Body of pancreas (tissue), 4 donors: ENCODE data around the gene CCDC28A. TPM values are rescaled to one million over a fixed set of nuclear protein-coding genes. Genes with fewer than 3 reads are reported as not detected.
A peak's percentile ranks its signal among the peaks of the same experiment; 100 is the strongest.

Experiments
- ATAC-seq: fragments of 150-250 bp; one replicate; pipeline ENCODE4 v1.9.1; 2016
- DNase-seq, 4 donors: peaks; one replicate each; pipeline ENCODE4 v3.0.0-alpha.2; 2019
- H3K27ac ChIP-seq, 4 donors: fragments of 200-600 bp; sonication (generic); 1 replicate in 3 of 4; 2 replicates in 1 of 4; pipeline versions ENCODE4 v1.5.1 to v1.6.1; 2016 to 2019; ENCODE audit warnings: mild to moderate bottlenecking in 1 of 4, mixed read lengths in 1 of 4, moderate library complexity in 1 of 4
- H3K27me3 ChIP-seq, 2 donors: fragments of 200-600 bp; sonication (generic); one replicate each; pipeline ENCODE4 v1.6.0; 2016; ENCODE audit warnings: mild to moderate bottlenecking in 1 of 2
- H3K36me3 ChIP-seq, 2 donors: fragments of 200-600 bp; sonication (generic); replicated peaks in 1 of 2; 2 replicates each; pipeline ENCODE4 v1.5.1; 2016; ENCODE audit warnings: low read depth in 2 of 2; ENCODE audit not compliant: insufficient read depth in 1 of 2
- H3K4me1 ChIP-seq: fragments of 200-600 bp; sonication (generic); one replicate; pipeline ENCODE4 v1.6.0; 2016
- H3K4me3 ChIP-seq, 2 donors: fragments of 200-600 bp; sonication (generic); 1 replicate in 1 of 2; 2 replicates in 1 of 2; pipeline ENCODE4 v1.5.1; 2016 to 2019
- H3K9me3 ChIP-seq, 3 donors: fragments of 200-600 bp; sonication (generic); 1 replicate in 2 of 3; 2 replicates in 1 of 3; pipeline ENCODE4 v1.5.1; 2016
- CTCF ChIP-seq, 7 experiments: fragments of 450-650 bp in 4 of 7; fragments of 200-600 bp in 3 of 7; sonication (generic) in 3 of 7; IDR thresholded peaks; one replicate each; pipeline ENCODE4 v1.5.1; 2016 to 2019; ENCODE audit warnings: antibody characterized with exemption in 7 of 7
- POLR2A ChIP-seq, 3 donors: fragments of 450-650 bp; IDR thresholded peaks; one replicate each; pipeline ENCODE4 v1.6.1; 2016; ENCODE audit warnings: antibody characterized with exemption in 3 of 3, mild to moderate bottlenecking in 2 of 3
- WGBS, 2 donors: methylation state at CpG; one replicate each; pipeline ENCODE4 v1.1.5; 2017; 5-methylcytosine and 5-hydroxymethylcytosine counted together
- intact Hi-C: fragments of 100-400 bp; cut with DNase I; formaldehyde crosslinking; loops from one replicate; pipeline ENCODE4 v1.15.1; 2023
- total RNA-seq, 2 donors: library from RNA; depleted of rRNA; stranded (reverse); fragments of >200 nt; gene quantifications; one replicate each; pipeline ENCODE4 v1.1.0, GENCODE V29; 2016

Gene CCDC28A
- total RNA-seq, 2 donors from 2014 or later, result 2.0 to 17.9 TPM

- Histone ChIP-seq H3K4me1 (no peaks in the 10 kb centered on the region), H3K9me3 (no peaks in the 10 kb centered on the region), H3K27me3 (no peaks in the 10 kb centered on the region), H3K27ac (no peak overlapping the region), H3K4me3 (no peak overlapping the region), H3K36me3 (no peaks in the 10 kb centered on the region)
- DNase-seq (no peak), ATAC-seq (no peak)
- no peak for TF ChIP-seq POLR2A (IDR thresholded peaks at IDR 0.05)
- 76 to 82% methylated on average over 9 of the region's 9 CpGs for WGBS, 2 donors
- intact Hi-C loops, result no loop called here
Measured at GRCh38 chr6:138805016-138805765, 31.6 kb downstream of the CCDC28A start.

GRCh38 chr6:138806889-138807288 is 33.3 kb downstream of the CCDC28A start:
- WGBS, 2 donors, result 61 to 67% methylated on average over 1 of the region's 1 CpG
- no peaks in the 10 kb centered on the region for H3K36me3 ChIP-seq
- no peak for ATAC-seq
- intact Hi-C loops, result no loop called here
- no peak for DNase-seq
- no peak overlapping the region for H3K27ac ChIP-seq
- H3K4me3 ChIP-seq, result no peak overlapping the region
- no peaks in the 10 kb centered on the region for H3K27me3 ChIP-seq
- TF ChIP-seq POLR2A (IDR thresholded peaks at IDR 0.05) (no peak), CTCF (IDR thresholded peaks at IDR 0.05) (no peak)
- no peaks in the 10 kb centered on the region for H3K4me1 ChIP-seq
- H3K9me3 ChIP-seq, result no peaks in the 10 kb centered on the region

- WGBS, 2 donors, result 61 to 77% methylated on average over 3 of the region's 3 CpGs
- DNase-seq (no peak), ATAC-seq (no peak)
- H3K9me3 ChIP-seq, result no peaks in the 10 kb centered on the region
- no peaks in the 10 kb centered on the region for H3K27me3 ChIP-seq
- H3K36me3 ChIP-seq, result no peaks in the 10 kb centered on the region
- TF ChIP-seq POLR2A (IDR thresholded peaks at IDR 0.05) (no peak), CTCF (IDR thresholded peaks at IDR 0.05) (no peak)
- H3K4me1 ChIP-seq, result no peaks in the 10 kb centered on the region
- H3K4me3 ChIP-seq, result no peak overlapping the region
- no peak overlapping the region for H3K27ac ChIP-seq
- intact Hi-C loops, result loop anchor here (10.0 kb wide), 1 partner anchor 175 kb away; the partner anchor contains the start of gene REPS1
Measured at GRCh38 chr6:138809677-138810076, 36.1 kb downstream of the CCDC28A start.

GRCh38 chr6:138811866-138812265 is 38.3 kb downstream of the CCDC28A start:
- intact Hi-C loops, result loop anchor here (10.0 kb wide), 1 partner anchor 173 kb away; the partner anchor contains the start of gene REPS1
- no peaks in the 10 kb centered on the region for H3K9me3 ChIP-seq
- H3K36me3 ChIP-seq, result no peaks in the 10 kb centered on the region
- no peak for TF ChIP-seq CTCF (IDR thresholded peaks at IDR 0.05)
- TF ChIP-seq POLR2A (IDR thresholded peaks at IDR 0.05), result no peak
- ATAC-seq (no peak), DNase-seq (peak in 1 of 4 donors; percentile 27)
- H3K27me3 ChIP-seq, result no peaks in the 10 kb centered on the region
- H3K27ac ChIP-seq, result no peak overlapping the region
- H3K4me3 ChIP-seq, result no peak overlapping the region
- no peaks in the 10 kb centered on the region for H3K4me1 ChIP-seq
- WGBS, 2 donors, result 58 to 85% methylated on average over 3 of the region's 3 CpGs

- Histone ChIP-seq H3K36me3 (no peaks in the 10 kb centered on the region), H3K27ac (no peak overlapping the region), H3K4me3 (no peak overlapping the region), H3K9me3 (no peaks in the 10 kb centered on the region), H3K27me3 (no peaks in the 10 kb centered on the region), H3K4me1 (peaks cover 12% of the 10 kb centered on the region)
- intact Hi-C loops, result loop anchor here (10.0 kb wide), 1 partner anchor 170 kb away; the partner anchor contains the start of gene REPS1
- 47 to 49% methylated on average over 5 of the region's 5 CpGs for WGBS, 2 donors
- ATAC-seq, result no peak
- no peak for DNase-seq
- no peak for TF ChIP-seq POLR2A (IDR thresholded peaks at IDR 0.05)
- TF ChIP-seq CTCF (IDR thresholded peaks at IDR 0.05), result no peak
Measured at GRCh38 chr6:138814179-138814834, 40.7 kb downstream of the CCDC28A start.
